H1 (cell line): ENCODE results near the gene NPR1. TPM values are rescaled to one million over a fixed set of nuclear protein-coding genes. Genes with fewer than 3 reads are reported as not detected.
A peak's percentile ranks its signal among the peaks of the same experiment; 100 is the strongest.

Source experiments
- CTCF ChIA-PET: fragments of 300-600 bp; sonication (Branson Sonifier 250); formaldehyde crosslinking; loops from one replicate; lab custom pipeline; 2021; ENCODE audit not compliant: partially characterized antibody; lab: Charles Lee
- POLR2A ChIA-PET: fragments of 300-600 bp; sonication (Branson Sonifier 250); formaldehyde crosslinking; loops from one replicate; lab custom pipeline; 2021; ENCODE audit warnings: inconsistent platforms; ENCODE audit not compliant: partially characterized antibody; lab: Charles Lee
- DNase-seq, 2 experiments: peaks; one replicate each; pipeline versions ENCODE4 v3.0.0 to v3.0.0-alpha.2; 2010 to 2022; ENCODE audit warnings: low spot score in 2 of 2, low read depth in 1 of 2, mixed read lengths in 1 of 2
- FAIRE-seq: peaks from 2 replicates; lab custom pipeline; 2011; peaks lifted over from hg19 to GRCh38; lab: Jason Lieb, UNC
- H2AFZ ChIP-seq: 2 replicates; pipeline ENCODE4 v1.8.1; 2012; ENCODE audit warnings: low read length, inconsistent platforms
- H2AK5ac ChIP-seq: 2 replicates; pipeline ENCODE4 v1.6.1; 2013; ENCODE audit warnings: low read depth, low read length
- H2BK120ac ChIP-seq: replicated peaks from 2 replicates; pipeline ENCODE3; 2013; ENCODE audit warnings: low read depth, low read length, inconsistent platforms
- H2BK12ac ChIP-seq: 2 replicates; pipeline ENCODE4 v1.6.1; 2013; ENCODE audit warnings: low read depth, low read length
- H2BK15ac ChIP-seq: 2 replicates; pipeline ENCODE4 v1.6.1; 2013; ENCODE audit warnings: low read length
- H2BK20ac ChIP-seq: 2 replicates; pipeline ENCODE4 v1.6.1; 2013; ENCODE audit warnings: low read length
- H2BK5ac ChIP-seq: 2 replicates; pipeline ENCODE4 v1.6.1; 2013; ENCODE audit warnings: low read depth, low read length
- H3K14ac ChIP-seq: 2 replicates; pipeline ENCODE4 v1.6.1; 2013; ENCODE audit warnings: inconsistent platforms; ENCODE audit not compliant: insufficient read length
- H3K18ac ChIP-seq: 2 replicates; pipeline ENCODE4 v1.6.1; 2013; ENCODE audit warnings: low read length; ENCODE audit errors: extremely low read depth
- H3K23ac ChIP-seq: 2 replicates; pipeline ENCODE4 v1.6.1; 2013; ENCODE audit warnings: inconsistent platforms; ENCODE audit not compliant: insufficient read length
- H3K23me2 ChIP-seq: 2 replicates; pipeline ENCODE4 v1.6.1; 2013; ENCODE audit warnings: low read depth, low read length
- H3K27ac ChIP-seq: 2 replicates; pipeline ENCODE4 v1.6.1; 2011; ENCODE audit warnings: low read depth, low read length, inconsistent platforms
- H3K27me3 ChIP-seq, 4 experiments: replicated peaks in 1 of 4; 1 replicate in 1 of 4; 2 replicates in 3 of 4; pipeline versions ENCODE4 v1.6.1 to v1.8.1; 2011 to 2013; ENCODE audit warnings: low read length in 3 of 4, mild to moderate bottlenecking in 3 of 4, inconsistent platforms in 2 of 4, mixed read lengths in 2 of 4, moderate library complexity in 1 of 4; ENCODE audit not compliant: control insufficient read depth in 3 of 4, insufficient read depth in 3 of 4; ENCODE audit errors: extremely low read depth in 1 of 4
- H3K36me3 ChIP-seq, 4 experiments: 2 replicates each; pipeline versions ENCODE4 v1.6.1 to v1.8.1; 2011 to 2013; ENCODE audit warnings: mild to moderate bottlenecking in 4 of 4, low read length in 3 of 4, moderate library complexity in 2 of 4, control low read depth in 1 of 4, inconsistent platforms in 1 of 4; ENCODE audit not compliant: insufficient read depth in 4 of 4, control insufficient read depth in 2 of 4
- H3K4ac ChIP-seq: replicated peaks from 2 replicates; pipeline ENCODE3; 2013; ENCODE audit warnings: low read length, low read depth, mixed read lengths, inconsistent platforms; ENCODE audit not compliant: insufficient read length
- H3K4me1 ChIP-seq, 4 experiments: replicated peaks in 1 of 4; 1 replicate in 1 of 4; 2 replicates in 3 of 4; pipeline versions ENCODE4 v1.6.1 to v1.8.1; 2011 to 2013; ENCODE audit warnings: low read length in 3 of 4, inconsistent platforms in 2 of 4, mixed read lengths in 1 of 4; ENCODE audit not compliant: insufficient read depth in 4 of 4, control insufficient read depth in 3 of 4
- H3K4me2 ChIP-seq, 2 experiments: 2 replicates each; pipeline versions ENCODE4 v1.6.1 to v1.8.1; 2011 to 2013; ENCODE audit warnings: low read depth in 2 of 2, low read length in 2 of 2, control low read depth in 1 of 2, inconsistent platforms in 1 of 2, mild to moderate bottlenecking in 1 of 2; ENCODE audit not compliant: insufficient read depth in 1 of 2
- H3K4me3 ChIP-seq, 4 experiments: fragments of 200-600, 300-600 bp in 1 of 4; sonication (generic), shearing (Covaris generic), sonication (Bioruptor Twin) in 1 of 4; 2 replicates each; pipeline versions ENCODE4 v1.5.1 to v1.8.1; 2011 to 2016; ENCODE audit warnings: low read length in 4 of 4, low read depth in 3 of 4, control low read depth in 2 of 4, inconsistent platforms in 2 of 4, mild to moderate bottlenecking in 2 of 4, mixed read lengths in 1 of 4, moderate library complexity in 1 of 4; ENCODE audit not compliant: insufficient read depth in 2 of 4; ENCODE audit errors: extremely low read depth in 1 of 4
- H3K56ac ChIP-seq: replicated peaks from 2 replicates; pipeline ENCODE3; 2013; ENCODE audit warnings: low read depth, mild to moderate bottlenecking, mixed read lengths, low read length, inconsistent platforms; ENCODE audit not compliant: insufficient read length
- H3K79me1 ChIP-seq: 2 replicates; pipeline ENCODE4 v1.6.1; 2013; ENCODE audit warnings: low read depth, low read length, control low read depth
- H3K79me2 ChIP-seq, 2 experiments: 2 replicates each; pipeline versions ENCODE4 v1.6.1 to v1.8.1; 2012 to 2013; ENCODE audit warnings: low read length in 2 of 2, mild to moderate bottlenecking in 2 of 2, inconsistent platforms in 1 of 2; ENCODE audit not compliant: insufficient read depth in 2 of 2, control insufficient read depth in 1 of 2
- H3K9ac ChIP-seq, 4 experiments: replicated peaks in 1 of 4; 1 replicate in 1 of 4; 2 replicates in 3 of 4; pipeline versions ENCODE4 v1.6.1 to v1.8.1; 2011 to 2013; ENCODE audit warnings: low read depth in 3 of 4, low read length in 3 of 4, control low read depth in 2 of 4, mild to moderate bottlenecking in 2 of 4, moderate library complexity in 2 of 4, inconsistent platforms in 1 of 4; ENCODE audit errors: extremely low read depth in 1 of 4
- H3K9me3 ChIP-seq, 2 experiments: 2 replicates each; pipeline versions ENCODE4 v1.6.1 to v1.8.1; 2012 to 2013; ENCODE audit warnings: mild to moderate bottlenecking in 2 of 2, moderate library complexity in 2 of 2, control low read depth in 1 of 2, inconsistent platforms in 1 of 2, low read depth in 1 of 2, low read length in 1 of 2, mixed read lengths in 1 of 2; ENCODE audit not compliant: insufficient read depth in 2 of 2
- H4K20me1 ChIP-seq, 2 experiments: replicated peaks in 1 of 2; 2 replicates each; pipeline versions ENCODE3 to v1.8.1; 2011 to 2013; ENCODE audit warnings: inconsistent platforms in 2 of 2, low read length in 2 of 2, mild to moderate bottlenecking in 1 of 2; ENCODE audit not compliant: insufficient read depth in 2 of 2, control insufficient read depth in 1 of 2
- H4K5ac ChIP-seq: 2 replicates; pipeline ENCODE4 v1.6.1; 2013; ENCODE audit warnings: low read length, low read depth, mixed read lengths, inconsistent platforms; ENCODE audit not compliant: insufficient read length
- H4K8ac ChIP-seq: 2 replicates; pipeline ENCODE4 v1.8.0; 2013; ENCODE audit warnings: mild to moderate bottlenecking, moderate library complexity, low read length, inconsistent platforms; ENCODE audit not compliant: insufficient read depth; ENCODE audit errors: extremely low read depth
- H4K91ac ChIP-seq: replicated peaks from 2 replicates; pipeline ENCODE3; 2013; ENCODE audit warnings: low read length, mixed read lengths, inconsistent platforms; ENCODE audit not compliant: insufficient read length
- CTCF ChIP-seq, 3 experiments: IDR thresholded peaks; 1 replicate in 2 of 3; 2 replicates in 1 of 3; pipeline versions ENCODE4 v1.5.1 to v1.6.1; 2011; ENCODE audit warnings: low read length in 3 of 3, mild to moderate bottlenecking in 3 of 3, inconsistent platforms in 2 of 3, low read depth in 1 of 3, moderate library complexity in 1 of 3; ENCODE audit not compliant: insufficient read depth in 1 of 3; ENCODE audit errors: control extremely low read depth in 1 of 3
- FOSL1 ChIP-seq: IDR thresholded peaks from 2 replicates; pipeline ENCODE4 v1.6.1; 2011; ENCODE audit warnings: mild to moderate bottlenecking, low read depth, low read length, moderate library complexity; ENCODE audit not compliant: insufficient read depth
- SUZ12 ChIP-seq: fragments of 200-600 bp; sonication (generic); IDR thresholded peaks from 2 replicates; pipeline ENCODE4 v1.6.1; 2012; ENCODE audit warnings: mild to moderate bottlenecking, inconsistent platforms, low read length, moderate library complexity, mixed read lengths
- TEAD4 ChIP-seq: IDR thresholded peaks from 2 replicates; pipeline ENCODE4 v1.6.1; 2012; ENCODE audit warnings: low read depth, low read length, inconsistent platforms, mixed read lengths
- YY1 ChIP-seq: IDR thresholded peaks from 2 replicates; pipeline ENCODE4 v1.6.1; 2011; ENCODE audit warnings: low read depth, mild to moderate bottlenecking, low read length
- WGBS, 2 experiments: shearing (Covaris generic) in 1 of 2; methylation state at CpG; one replicate each; pipeline versions ENCODE4 v1.1.6 to v1.1.7; 2013 to 2015; ENCODE audit warnings: low lambda C conversion rate in 2 of 2, mixed read lengths in 2 of 2, inconsistent platforms in 1 of 2, low coverage in 1 of 2, missing lambda C conversion rate in 1 of 2; ENCODE audit not compliant: insufficient replicate concordance in 2 of 2, insufficient coverage in 1 of 2, insufficient read length in 1 of 2; ENCODE audit errors: extremely low coverage in 1 of 2, missing lambda C conversion rate in 1 of 2; 5-methylcytosine and 5-hydroxymethylcytosine counted together
- polyA plus RNA-seq, 7 experiments: library from polyadenylated mRNA; depleted of rRNA in 3 of 7; stranded (reverse) in 5 of 7; unstranded in 2 of 7; fragments of >200 nt in 5 of 7; fragments of 200-250 nt in 2 of 7; gene quantifications; 1 replicate in 5 of 7; 2 replicates in 1 of 7; 4 replicates in 1 of 7; pipeline versions ENCODE4 v1.2.1 to v1.2.3, GENCODE V29; 2011 to 2013; ENCODE audit warnings: missing spikeins in 2 of 7, mixed read lengths in 2 of 7
- total RNA-seq: library from RNA; stranded (reverse); fragmentation: NEBNext Ultra II Directional; extraction: Animal tissue kit (Norgen Biotek cat#: 25700); gene quantifications from 2 replicates; pipeline ENCODE4 v1.2.1, GENCODE V29; 2021
- TF ChIP-seq, protein P1 (sequence below): IDR thresholded peaks from 2 replicates; pipeline ENCODE4 v1.6.1; 2011; ENCODE audit warnings: low read depth, mild to moderate bottlenecking, low read length; ENCODE audit not compliant: insufficient read depth

Gene NPR1
- total and polyA plus RNA-seq, 2 of the 8 experiments (the other 6 are each of a cell fraction or from before 2014, with no cell fraction given) = 11.7 to 13.2 TPM

DNA sequence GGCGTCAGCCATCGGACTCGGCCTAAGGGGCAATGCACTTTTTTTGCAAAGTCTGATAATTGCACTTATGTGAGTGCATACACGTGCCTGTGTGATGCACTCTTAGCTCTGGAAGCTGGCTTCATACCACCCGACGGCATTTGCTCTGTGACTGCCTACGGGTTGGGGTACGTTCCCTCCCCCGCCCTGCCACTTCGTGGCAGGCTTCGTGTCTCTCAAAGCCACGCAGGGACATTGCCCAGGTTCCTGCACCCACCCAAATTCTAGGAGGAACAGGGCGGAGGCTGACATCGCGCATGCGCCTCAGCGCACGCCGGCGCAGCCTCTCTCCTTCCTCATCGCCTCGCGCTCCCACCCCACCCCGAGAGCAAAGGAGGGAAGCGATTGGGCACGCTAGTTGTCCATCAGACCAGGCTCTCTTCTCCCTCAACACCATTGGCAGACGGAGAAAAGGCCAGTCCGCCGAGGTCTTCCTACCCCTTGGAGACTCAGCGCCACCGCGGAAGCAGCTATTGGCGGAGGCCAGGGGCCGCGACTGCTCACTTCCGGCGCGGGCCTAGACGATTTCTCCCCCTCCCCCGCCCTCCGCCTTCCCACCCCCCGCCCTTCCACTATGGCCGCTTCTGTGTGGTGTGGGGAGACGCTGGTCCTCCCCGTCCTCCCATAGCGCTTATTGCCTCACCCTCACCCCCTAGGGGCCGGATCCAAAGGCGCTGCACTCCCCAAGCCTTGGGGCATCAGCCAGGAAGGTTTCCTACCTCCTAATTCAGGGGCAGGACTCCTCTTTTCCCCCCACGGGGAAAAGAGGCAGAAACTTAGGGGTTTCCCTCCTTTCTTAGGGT is 49.2 kb downstream of the NPR1 start, which contains the start of gene INTS3:
INTS3 (plus strand) TSS at position 588 of the 842 bp plus-strand sequence. CDS start 585 bp downstream, outside the sequence.
- 0 out of 2 replicates have a peak within 1 kb of the TSS, but pooled peaks have one; percentile 48 for H2BK20ac ChIP-seq
- peak within 1 kb of the TSS; percentile 78 to 96 (median 86) for H3K4me3 ChIP-seq
- no peaks in the 10 kb centered on the region for H3K9me3 ChIP-seq
- peak within 1 kb of the TSS; percentile 74 for H3K56ac ChIP-seq
- peak within 1 kb of the TSS; percentile 96 for H4K91ac ChIP-seq
- peak within 1 kb of the TSS; percentile 82; the same call in 1 of the 2 replicates for H2AFZ ChIP-seq
- DNase-seq = peak; percentile 97 to 99
- H4K5ac ChIP-seq = peak within 1 kb of the TSS; percentile 94
- 5% methylated on average over 29 of the region's 49 CpGs; no CpG with 5 or more reads in 1 of the 2 experiments for WGBS, 2 experiments
- H3K14ac ChIP-seq = no peak within 1 kb of the TSS
- 0 out of 8 replicates have a peak, but pooled peaks cover 0 to 6% (median 0%) of the 10 kb centered on the region in 4 experiments for H3K36me3 ChIP-seq
- peak within 1 kb of the TSS; percentile 75 for H2BK12ac ChIP-seq
- no peaks in the 10 kb centered on the region for H4K20me1 ChIP-seq
- peak within 1 kb of the TSS; percentile 88 for H3K27ac ChIP-seq
- H3K4me1 ChIP-seq = peaks cover 0 to 11% (median 3%) of the 10 kb centered on the region in 4 experiments; a peak in 6 of 7 replicates
- peaks cover 0 to 28% of the 10 kb centered on the region in 2 experiments; a peak in 2 of 4 replicates for H3K79me2 ChIP-seq
- no peaks in the 10 kb centered on the region for H3K27me3 ChIP-seq
- peak within 1 kb of the TSS; percentile 76; the same call in 1 of the 2 replicates for H2AK5ac ChIP-seq
- no peaks in the 10 kb centered on the region; the same call in 1 of the 2 replicates for H3K79me1 ChIP-seq
- peak within 1 kb of the TSS; percentile 98 for H2BK120ac ChIP-seq
- peak within 1 kb of the TSS; percentile 95 for H4K8ac ChIP-seq
- peak within 1 kb of the TSS; percentile 82 to 92 (median 88) for H3K9ac ChIP-seq
- no peak within 1 kb of the TSS for H3K23ac ChIP-seq
- H3K4ac ChIP-seq = peak within 1 kb of the TSS; percentile 100
- peaks cover 9% of the 10 kb centered on the region for H3K23me2 ChIP-seq
- H3K18ac ChIP-seq = peak within 1 kb of the TSS; percentile 99
- H2BK5ac ChIP-seq = peak within 1 kb of the TSS; percentile 99
- peak; percentile 84 for FAIRE-seq
- H2BK15ac ChIP-seq = peak within 1 kb of the TSS; percentile 72; the same call in 1 of the 2 replicates
- ChIA-PET CTCF (interaction anchor here (1.4 to 2.2 kb wide), 2 partner anchors 10 to 55 kb away, joined by 4 to 8 read pairs; no protein-coding TSS in a partner anchor), POLR2A (interaction anchor here (0.7 to 9.2 kb wide), 9 partner anchors 13 to 94 kb away, joined by 3 to 60 read pairs (median 4); partner anchors contain the start of genes CHTOP, ILF2, NPR1 and SLC27A3)
- peak within 1 kb of the TSS; percentile 74 to 98 for H3K4me2 ChIP-seq
- TF ChIP-seq, protein P1, sequence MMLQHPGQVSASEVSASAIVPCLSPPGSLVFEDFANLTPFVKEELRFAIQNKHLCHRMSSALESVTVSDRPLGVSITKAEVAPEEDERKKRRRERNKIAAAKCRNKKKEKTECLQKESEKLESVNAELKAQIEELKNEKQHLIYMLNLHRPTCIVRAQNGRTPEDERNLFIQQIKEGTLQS = no peak
- no peak for TF ChIP-seq FOSL1
- no peak for TF ChIP-seq SUZ12
- no peak for TF ChIP-seq TEAD4
- TF ChIP-seq YY1 = peak; percentile 72
- TF ChIP-seq CTCF (IDR thresholded peaks at IDR 0.05; ENCODE audit: control extremely low read depth in 1 of 3, insufficient read depth in 1 of 3, low read depth in 1 of 3, low read length in 3 of 3) = peak in 1 of 3 experiments; percentile 11; a peak in 1 of 4 replicates
